Measurements from ENCODE around the gene PSORS1C1.

DNA sequence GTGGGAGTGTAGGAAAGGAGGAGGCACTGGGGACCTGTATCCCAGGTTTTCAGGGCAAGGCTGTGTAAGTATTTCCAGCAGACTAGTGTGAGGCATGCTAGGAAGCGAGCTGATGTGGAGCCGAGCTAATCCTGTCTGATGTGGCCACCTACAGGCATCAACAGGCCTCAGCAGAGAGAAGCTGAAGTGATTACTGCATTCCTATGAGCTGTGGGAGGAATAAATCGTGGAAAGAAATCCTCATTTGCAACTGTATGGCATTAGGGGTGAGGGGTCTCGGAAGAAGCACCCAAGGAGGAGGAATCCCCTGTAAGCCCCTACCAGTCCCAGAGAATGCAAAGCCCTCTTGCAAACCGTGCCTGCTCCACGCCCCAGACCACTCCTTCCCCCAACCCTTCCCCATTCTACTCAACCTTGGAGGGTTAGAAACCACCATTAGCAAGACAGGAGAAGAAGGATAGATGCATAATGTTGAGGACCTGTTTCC lies 43.8 kb upstream of the PSORS1C1 start:
- TF ChIP-seq, protein P1, sequence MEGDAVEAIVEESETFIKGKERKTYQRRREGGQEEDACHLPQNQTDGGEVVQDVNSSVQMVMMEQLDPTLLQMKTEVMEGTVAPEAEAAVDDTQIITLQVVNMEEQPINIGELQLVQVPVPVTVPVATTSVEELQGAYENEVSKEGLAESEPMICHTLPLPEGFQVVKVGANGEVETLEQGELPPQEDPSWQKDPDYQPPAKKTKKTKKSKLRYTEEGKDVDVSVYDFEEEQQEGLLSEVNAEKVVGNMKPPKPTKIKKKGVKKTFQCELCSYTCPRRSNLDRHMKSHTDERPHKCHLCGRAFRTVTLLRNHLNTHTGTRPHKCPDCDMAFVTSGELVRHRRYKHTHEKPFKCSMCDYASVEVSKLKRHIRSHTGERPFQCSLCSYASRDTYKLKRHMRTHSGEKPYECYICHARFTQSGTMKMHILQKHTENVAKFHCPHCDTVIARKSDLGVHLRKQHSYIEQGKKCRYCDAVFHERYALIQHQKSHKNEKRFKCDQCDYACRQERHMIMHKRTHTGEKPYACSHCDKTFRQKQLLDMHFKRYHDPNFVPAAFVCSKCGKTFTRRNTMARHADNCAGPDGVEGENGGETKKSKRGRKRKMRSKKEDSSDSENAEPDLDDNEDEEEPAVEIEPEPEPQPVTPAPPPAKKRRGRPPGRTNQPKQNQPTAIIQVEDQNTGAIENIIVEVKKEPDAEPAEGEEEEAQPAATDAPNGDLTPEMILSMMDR (IDR thresholded peaks at IDR 0.05) = peak in 3 of 6 experiments; percentile 40 to 55 (median 47)
- no peak for TF ChIP-seq POLR2A (IDR thresholded peaks at IDR 0.05)

Data from Peyer's patch (tissue), 4 donors.